ENCODE measurements around the gene UGT2B28. TPM values are rescaled to one million over a fixed set of nuclear protein-coding genes. Genes with fewer than 3 reads are reported as not detected.
"Not testable (repeated sequence)": the region's sequence is repeated elsewhere in the genome, so short reads cannot be mapped to it uniquely, and the experiment has no call there.

Gene UGT2B28
- total and polyA plus RNA-seq, 2 donors from 2014 or later: not detected

DNA sequence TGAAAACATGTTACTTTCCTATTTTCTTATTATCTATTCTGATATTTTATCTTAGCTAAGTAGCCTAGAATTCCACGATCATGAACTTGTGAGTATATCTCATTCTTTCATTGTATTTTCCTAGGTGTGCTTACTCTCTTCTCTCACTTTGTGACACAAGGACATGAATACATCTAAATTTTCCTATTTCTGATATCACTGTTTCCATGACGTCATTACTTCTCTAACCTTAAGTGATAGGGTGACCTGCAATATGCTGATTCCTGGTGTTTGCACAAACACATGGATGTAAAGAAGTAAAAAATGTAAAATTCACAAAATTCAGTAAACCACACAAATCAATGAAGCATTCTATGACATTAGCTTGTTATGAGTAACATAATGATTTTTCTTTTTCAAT is 29.4 kb upstream of the UGT2B28 start:
- H3K4me3 ChIP-seq (ENCODE audit: low read length in 3 of 3); FAIRE-seq; H3K27me3 ChIP-seq (ENCODE audit: control insufficient read depth, insufficient read depth, low read length); intact Hi-C loops (cut with DNase I); H3K27ac ChIP-seq (ENCODE audit: low read depth in 2 of 2, low read length in 2 of 2); H3K9me3 ChIP-seq (ENCODE audit: control insufficient read depth in 2 of 3, insufficient read depth in 1 of 3, low read length in 3 of 3); H3K4me1 ChIP-seq (ENCODE audit: control insufficient read depth in 2 of 3, insufficient read depth in 2 of 3, low read depth in 1 of 3, low read length in 3 of 3); DNase-seq; H3K36me3 ChIP-seq (ENCODE audit: control insufficient read depth in 2 of 3, insufficient read depth in 3 of 3, low read length in 3 of 3); H3K9ac ChIP-seq (ENCODE audit: low read length in 3 of 3): not testable (repeated sequence)

DNA sequence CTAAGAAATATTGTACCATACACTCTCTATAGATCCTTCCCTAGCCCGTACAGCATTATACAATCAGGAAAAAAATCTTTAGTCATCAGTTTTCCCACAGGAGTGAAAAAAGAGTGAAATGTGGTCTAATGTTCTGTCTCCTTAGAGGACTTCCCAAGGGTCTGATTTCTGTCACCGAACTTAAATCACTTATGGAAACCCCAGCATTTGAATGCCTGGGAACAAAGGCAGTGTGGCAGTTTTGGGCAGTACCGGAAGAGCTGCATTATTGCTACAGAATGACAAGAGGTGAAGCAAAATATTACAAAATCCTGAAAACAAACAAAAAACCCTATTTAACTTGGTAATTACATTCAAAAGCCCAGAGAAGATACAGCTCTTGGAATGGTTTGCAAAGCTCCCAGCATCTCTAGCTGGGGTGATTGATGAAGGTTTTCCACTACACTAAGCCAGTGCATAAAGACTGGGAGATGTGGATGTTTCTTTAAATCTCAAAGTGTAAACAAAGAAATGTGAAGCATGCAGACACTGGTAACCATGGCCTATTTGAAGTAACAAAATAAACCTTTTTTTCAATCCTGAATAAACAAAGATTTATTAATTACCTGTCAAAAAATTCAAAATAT is 27.0 kb upstream of the UGT2B28 start:
- intact Hi-C loops (cut with DNase I); H3K4me3 ChIP-seq (ENCODE audit: low read length in 3 of 3); H3K9ac ChIP-seq (ENCODE audit: low read length in 3 of 3); H3K36me3 ChIP-seq (ENCODE audit: control insufficient read depth in 2 of 3, insufficient read depth in 3 of 3, low read length in 3 of 3); H3K9me3 ChIP-seq (ENCODE audit: control insufficient read depth in 2 of 3, insufficient read depth in 1 of 3, low read length in 3 of 3); FAIRE-seq; DNase-seq; H3K27ac ChIP-seq (ENCODE audit: low read depth in 2 of 2, low read length in 2 of 2); H3K4me1 ChIP-seq (ENCODE audit: control insufficient read depth in 2 of 3, insufficient read depth in 2 of 3, low read depth in 1 of 3, low read length in 3 of 3); H3K27me3 ChIP-seq (ENCODE audit: control insufficient read depth, insufficient read depth, low read length): not testable (repeated sequence)

DNA sequence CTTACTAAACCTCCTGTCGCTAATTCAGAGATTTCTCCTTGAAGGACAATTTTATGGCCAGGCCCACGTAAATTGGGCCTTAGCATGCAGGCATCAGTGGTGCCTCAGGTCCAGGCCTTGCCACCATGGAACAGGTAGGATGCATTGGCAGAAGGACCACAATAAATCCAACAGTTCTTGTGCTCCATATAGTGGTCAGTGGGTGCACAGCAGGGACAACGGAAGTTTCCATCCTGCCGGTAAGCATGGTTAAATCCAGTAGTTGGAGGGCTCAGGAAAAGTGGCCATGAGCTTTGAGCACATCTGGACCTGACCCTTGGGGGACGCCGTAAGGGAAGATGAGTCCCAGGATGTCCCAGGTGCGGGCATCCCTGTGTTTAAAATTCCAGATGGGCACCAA is 11.7 kb upstream of the UGT2B28 start:
- H3K4me3 ChIP-seq (ENCODE audit: low read length in 3 of 3); H3K36me3 ChIP-seq (ENCODE audit: control insufficient read depth in 2 of 3, insufficient read depth in 3 of 3, low read length in 3 of 3); FAIRE-seq; intact Hi-C loops (cut with DNase I); H3K27me3 ChIP-seq (ENCODE audit: control insufficient read depth, insufficient read depth, low read length); H3K9me3 ChIP-seq (ENCODE audit: control insufficient read depth in 2 of 3, insufficient read depth in 1 of 3, low read length in 3 of 3); H3K9ac ChIP-seq (ENCODE audit: low read length in 3 of 3); H3K4me1 ChIP-seq (ENCODE audit: control insufficient read depth in 2 of 3, insufficient read depth in 2 of 3, low read depth in 1 of 3, low read length in 3 of 3); H3K27ac ChIP-seq (ENCODE audit: low read depth in 2 of 2, low read length in 2 of 2); DNase-seq: not testable (repeated sequence)

DNA sequence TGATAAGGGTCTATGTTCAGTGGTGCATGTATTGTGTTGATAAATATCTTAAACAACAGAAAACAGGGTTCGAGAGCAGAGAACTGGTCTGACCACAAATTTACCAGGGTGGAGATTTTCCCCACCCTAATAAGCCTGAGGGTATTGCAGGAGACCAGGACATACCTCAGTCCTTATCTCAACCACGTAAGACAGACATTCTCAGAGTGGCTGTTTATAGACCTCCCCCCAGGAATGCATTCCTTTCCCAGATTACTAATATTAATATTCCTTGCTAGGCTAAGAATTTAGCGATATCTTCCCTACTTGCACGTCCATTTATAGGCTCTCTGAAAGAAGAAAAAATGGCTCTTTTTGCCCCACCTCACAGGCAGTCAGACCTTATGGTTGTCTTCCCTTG is 16.1 kb downstream of the UGT2B28 start:
- H3K36me3 ChIP-seq (ENCODE audit: control insufficient read depth in 2 of 3, insufficient read depth in 3 of 3, low read length in 3 of 3); H3K9me3 ChIP-seq (ENCODE audit: control insufficient read depth in 2 of 3, insufficient read depth in 1 of 3, low read length in 3 of 3); H3K4me1 ChIP-seq (ENCODE audit: control insufficient read depth in 2 of 3, insufficient read depth in 2 of 3, low read depth in 1 of 3, low read length in 3 of 3); intact Hi-C loops (cut with DNase I); DNase-seq; H3K9ac ChIP-seq (ENCODE audit: low read length in 3 of 3); H3K27me3 ChIP-seq (ENCODE audit: control insufficient read depth, insufficient read depth, low read length); H3K4me3 ChIP-seq (ENCODE audit: low read length in 3 of 3); FAIRE-seq; H3K27ac ChIP-seq (ENCODE audit: low read depth in 2 of 2, low read length in 2 of 2): not testable (repeated sequence)

DNA sequence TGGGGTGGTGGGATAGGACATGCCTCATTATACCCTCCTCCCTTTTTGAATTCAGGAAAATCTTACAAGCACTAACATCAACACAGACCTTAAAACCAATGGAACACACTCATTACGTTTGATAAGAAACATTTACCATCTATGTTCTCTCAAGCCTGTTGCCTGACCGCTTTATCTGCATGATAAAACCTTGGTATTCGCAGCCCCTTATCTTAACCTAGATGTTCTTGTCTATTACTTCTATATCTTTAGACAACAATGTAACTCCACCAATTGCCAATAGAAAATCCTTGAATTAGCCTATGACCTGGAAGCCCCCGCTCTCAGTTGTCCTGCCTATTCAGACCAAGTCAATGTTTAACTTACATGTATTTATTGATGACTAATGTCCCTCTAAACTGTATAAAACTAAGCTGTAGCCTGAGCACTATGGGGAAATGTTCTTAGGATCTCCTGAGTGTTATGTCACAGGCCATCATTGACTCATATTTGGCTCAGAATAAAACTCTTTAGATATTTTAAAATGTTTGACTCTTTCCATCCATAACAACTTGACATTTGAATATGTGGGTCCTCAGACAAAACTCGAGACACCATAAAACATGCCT is 28.3 kb downstream of the UGT2B28 start:
- DNase-seq; H3K36me3 ChIP-seq (ENCODE audit: control insufficient read depth in 2 of 3, insufficient read depth in 3 of 3, low read length in 3 of 3); H3K4me1 ChIP-seq (ENCODE audit: control insufficient read depth in 2 of 3, insufficient read depth in 2 of 3, low read depth in 1 of 3, low read length in 3 of 3); H3K4me3 ChIP-seq (ENCODE audit: low read length in 3 of 3); FAIRE-seq; H3K9me3 ChIP-seq (ENCODE audit: control insufficient read depth in 2 of 3, insufficient read depth in 1 of 3, low read length in 3 of 3); H3K27ac ChIP-seq (ENCODE audit: low read depth in 2 of 2, low read length in 2 of 2); H3K27me3 ChIP-seq (ENCODE audit: control insufficient read depth, insufficient read depth, low read length); H3K9ac ChIP-seq (ENCODE audit: low read length in 3 of 3); intact Hi-C loops (cut with DNase I): not testable (repeated sequence)

DNA sequence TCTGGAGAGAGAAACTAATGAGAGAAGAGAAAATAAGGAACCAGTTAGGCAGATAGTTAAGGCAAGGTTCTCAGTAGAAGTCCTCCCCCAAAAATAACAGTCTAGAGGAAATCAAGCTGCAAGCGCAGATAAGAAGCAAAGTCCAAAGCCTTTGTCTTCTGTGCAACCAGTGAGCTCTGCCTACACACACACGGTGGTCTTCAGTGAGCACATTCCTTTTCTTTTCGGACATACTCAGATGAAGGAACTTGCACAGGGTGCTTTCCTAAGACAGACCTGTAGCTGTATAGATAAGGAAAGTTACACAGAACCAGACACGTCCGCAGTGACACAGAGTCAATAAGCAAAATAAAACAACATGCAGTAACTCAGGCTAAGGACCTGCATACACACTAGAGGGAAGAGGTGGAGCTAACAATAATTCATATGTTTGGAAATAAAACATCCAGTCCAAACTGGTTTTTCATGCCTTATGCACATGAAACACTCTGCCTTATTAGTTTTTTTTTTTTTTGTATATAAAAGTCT is 29.3 kb downstream of the UGT2B28 start:
- H3K4me3 ChIP-seq (ENCODE audit: low read length in 3 of 3); H3K4me1 ChIP-seq (ENCODE audit: control insufficient read depth in 2 of 3, insufficient read depth in 2 of 3, low read depth in 1 of 3, low read length in 3 of 3); DNase-seq; H3K9ac ChIP-seq (ENCODE audit: low read length in 3 of 3); H3K27ac ChIP-seq (ENCODE audit: low read depth in 2 of 2, low read length in 2 of 2); FAIRE-seq; H3K36me3 ChIP-seq (ENCODE audit: control insufficient read depth in 2 of 3, insufficient read depth in 3 of 3, low read length in 3 of 3); H3K9me3 ChIP-seq (ENCODE audit: control insufficient read depth in 2 of 3, insufficient read depth in 1 of 3, low read length in 3 of 3); intact Hi-C loops (cut with DNase I); H3K27me3 ChIP-seq (ENCODE audit: control insufficient read depth, insufficient read depth, low read length): not testable (repeated sequence)

DNA sequence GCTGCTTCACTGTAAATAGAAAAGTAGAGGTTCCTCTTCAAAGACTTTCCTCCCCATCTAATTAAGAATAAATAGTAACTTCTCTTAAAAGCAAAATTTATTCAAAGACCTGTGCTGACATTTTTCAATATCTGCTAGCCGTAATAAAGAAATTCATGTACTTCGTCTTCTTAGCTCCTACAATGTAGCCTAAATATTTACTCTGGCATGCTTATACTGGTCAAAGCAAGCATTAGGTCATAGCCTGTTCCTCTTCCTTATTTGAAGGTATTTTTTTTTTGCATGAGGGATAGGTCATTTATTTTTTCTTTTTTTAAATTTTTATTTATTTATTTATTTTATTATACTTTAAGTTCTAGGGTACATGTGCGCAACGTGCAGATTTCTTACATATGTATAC is 30.0 kb downstream of the UGT2B28 start:
- H3K4me1 ChIP-seq (ENCODE audit: control insufficient read depth in 2 of 3, insufficient read depth in 2 of 3, low read depth in 1 of 3, low read length in 3 of 3); DNase-seq; H3K4me3 ChIP-seq (ENCODE audit: low read length in 3 of 3); H3K9me3 ChIP-seq (ENCODE audit: control insufficient read depth in 2 of 3, insufficient read depth in 1 of 3, low read length in 3 of 3); H3K9ac ChIP-seq (ENCODE audit: low read length in 3 of 3); FAIRE-seq; H3K36me3 ChIP-seq (ENCODE audit: control insufficient read depth in 2 of 3, insufficient read depth in 3 of 3, low read length in 3 of 3); H3K27ac ChIP-seq (ENCODE audit: low read depth in 2 of 2, low read length in 2 of 2); intact Hi-C loops (cut with DNase I); H3K27me3 ChIP-seq (ENCODE audit: control insufficient read depth, insufficient read depth, low read length): not testable (repeated sequence)

Measured in kidney (tissue), 11 donors.